ENCODE data around the gene CRADD. TPM values are rescaled to one million over a fixed set of nuclear protein-coding genes. Genes with fewer than 3 reads are reported as not detected.

The CRADD gene
- polyA plus RNA-seq, 1 of the 3 experiments (the other 2 are of a cell fraction), result 13.6 TPM

GRCh38 chr12:93676408-93677194, 574 bp upstream of the CRADD start:
- Histone ChIP-seq H2AFZ (ENCODE audit: low read depth) (peak overlapping the region; percentile 98), H3K79me2 (ENCODE audit: insufficient read depth) (no peaks in the 10 kb centered on the region), H3K27me3 (ENCODE audit: insufficient read depth) (no peaks in the 10 kb centered on the region), H3K36me3 (replicated peaks in 1 of 2; ENCODE audit: control insufficient read depth in 1 of 2, insufficient read depth in 2 of 2, low read length in 1 of 2) (no peaks in the 10 kb centered on the region), H3K9ac (peak overlapping the region; percentile 97), H3K27ac (ENCODE audit: low read depth in 2 of 2, low read length in 1 of 2) (peak overlapping the region; percentile 99), H3K4me3 (ENCODE audit: low read depth in 2 of 2, low read length in 1 of 2) (peak overlapping the region; percentile 72 to 78), H3K4me1 (ENCODE audit: control insufficient read depth in 1 of 2, insufficient read depth in 2 of 2, low read depth in 1 of 2, low read length in 1 of 2) (peaks cover 0 to 23% of the 10 kb centered on the region in 2 experiments; a peak in 2 of 4 replicates), H3F3A (replicated peaks; ENCODE audit: insufficient read depth) (no peaks in the 10 kb centered on the region), H3K9me3 (no peaks in the 10 kb centered on the region), H4K20me1 (ENCODE audit: insufficient read depth) (no peaks in the 10 kb centered on the region), H3K4me2 (peak overlapping the region; percentile 87), H3K9me2 (no peaks in the 10 kb centered on the region)
- TF ChIP-seq NFIC (IDR thresholded peaks at IDR 0.05; ENCODE audit: borderline replicate concordance), result no peak
- 0 out of 2 replicates have a peak, but pooled peaks have one; percentile 2 for TF ChIP-seq REST (IDR thresholded peaks at IDR 0.05; ENCODE audit: low read depth, low read length)
- CTCF ChIA-PET, result interaction anchor here (0.7 to 1.4 kb wide), 4 partner anchors 10 to 425 kb away, joined by 3 to 7 read pairs (median 4); no protein-coding TSS in a partner anchor
- DNase-seq, result no peak
- 57% methylated on average over 12 of the region's 12 CpGs for WGBS (ENCODE audit: low lambda C conversion rate)
- POLR2A ChIA-PET, result interaction anchor here (0.6 to 1.3 kb wide), 4 partner anchors 66 to 107 kb away, joined by 3 to 10 read pairs (median 4); partner anchors contain the start of gene SOCS2

- H3K79me2 ChIP-seq (ENCODE audit: insufficient read depth), result no peaks in the 10 kb centered on the region
- H3F3A ChIP-seq (replicated peaks; ENCODE audit: insufficient read depth), result no peaks in the 10 kb centered on the region
- ChIA-PET POLR2A (no interaction called here), CTCF (interaction anchor here (0.8 to 1.1 kb wide), 2 partner anchors 105 to 109 kb away, joined by 3 to 4 read pairs; no protein-coding TSS in a partner anchor)
- no peaks in the 10 kb centered on the region for H3K27me3 ChIP-seq (ENCODE audit: insufficient read depth)
- no peaks in the 10 kb centered on the region for H3K9me2 ChIP-seq
- TF ChIP-seq SIN3A (IDR thresholded peaks at IDR 0.05; ENCODE audit: borderline replicate concordance, low read depth, low read length) (no peak), RCOR1 (IDR thresholded peaks at IDR 0.05; ENCODE audit: low read length) (no peak), TAF1 (IDR thresholded peaks at IDR 0.05; ENCODE audit: borderline replicate concordance, low read depth, low read length) (no peak), ZBTB33 (IDR thresholded peaks at IDR 0.05; ENCODE audit: borderline replicate concordance, low read depth) (no peak), MEF2A (IDR thresholded peaks at IDR 0.05; ENCODE audit: borderline replicate concordance, low read depth) (no peak)
- H3K4me3 ChIP-seq (ENCODE audit: low read depth in 2 of 2, low read length in 1 of 2), result no peak overlapping the region
- H3K4me2 ChIP-seq, result no peak overlapping the region
- H3K9ac ChIP-seq, result no peak overlapping the region
- 94% methylated on average over 5 of the region's 5 CpGs for WGBS (ENCODE audit: low lambda C conversion rate)
- H3K27ac ChIP-seq (ENCODE audit: low read depth in 2 of 2, low read length in 1 of 2), result peak overlapping the region; percentile 99; a peak in 3 of 4 replicates
- H3K4me1 ChIP-seq (ENCODE audit: control insufficient read depth in 1 of 2, insufficient read depth in 2 of 2, low read depth in 1 of 2, low read length in 1 of 2), result peaks cover 0 to 30% of the 10 kb centered on the region in 2 experiments; a peak in 2 of 4 replicates
- no peaks in the 10 kb centered on the region for H3K36me3 ChIP-seq (replicated peaks in 1 of 2; ENCODE audit: control insufficient read depth in 1 of 2, insufficient read depth in 2 of 2, low read length in 1 of 2)
- no peak for DNase-seq
- H2AFZ ChIP-seq (ENCODE audit: low read depth), result 0 out of 2 replicates have a peak overlapping the region, but pooled peaks have one; percentile 98
- H3K9me3 ChIP-seq, result no peaks in the 10 kb centered on the region
- H4K20me1 ChIP-seq (ENCODE audit: insufficient read depth), result no peaks in the 10 kb centered on the region
These were observed 1.6 kb downstream of the CRADD start for GRCh38 chr12:93678779-93679178.
